Measurements from ENCODE around the gene TEAD2. TPM values are rescaled to one million over a fixed set of nuclear protein-coding genes. Genes with fewer than 3 reads are reported as not detected.
"Not testable (repeated sequence)": the region's sequence is repeated elsewhere in the genome, so short reads cannot be mapped to it uniquely, and the experiment has no call there.

Gene TEAD2
- total and polyA plus RNA-seq, 2 of the 13 experiments (the other 11 are each of a cell fraction or from before 2014, with no cell fraction given): 10.8 to 12.5 TPM

GRCh38 chr19:49301165-49301865 lies 60.9 kb downstream of the TEAD2 start (continued):
- TF ChIP-seq HMGXB4 (CRISPR knock-in tag; IDR thresholded peaks at IDR 0.05; ENCODE audit: borderline replicate concordance in 1 of 2, low read depth in 1 of 2) (0 out of 4 replicates have a peak, but pooled peaks of 1 of the 2 experiments have one; percentile 56), YY1 (IDR thresholded peaks at IDR 0.05; ENCODE audit: insufficient read depth, insufficient replicate concordance, low read depth, low read length) (peak; percentile 17), TEAD3 (CRISPR knock-in tag; optimal IDR thresholded peaks at IDR 0.05; ENCODE audit: borderline replicate concordance) (peak; percentile 35), ZNF777 (CRISPR knock-in tag; IDR thresholded peaks at IDR 0.05) (no peak), NAIF1 (CRISPR knock-in tag; IDR thresholded peaks at IDR 0.05; ENCODE audit: borderline replicate concordance) (no peak), CTCF (CRISPR knock-in tag; IDR thresholded peaks at IDR 0.05) (peak; percentile 83), RXRA (CRISPR knock-in tag; IDR thresholded peaks at IDR 0.05) (no peak), FOXO4 (CRISPR knock-in tag; conservative IDR thresholded peaks at IDR 0.05) (no peak), PAWR (CRISPR knock-in tag; IDR thresholded peaks at IDR 0.05; ENCODE audit: borderline replicate concordance) (no peak)

GRCh38 chr19:49298653-49299052 lies 63.6 kb downstream of the TEAD2 start:
- H3K4me1 ChIP-seq (ENCODE audit: insufficient read depth, low read length); DNase-seq (ENCODE audit: low spot score); H3K36me3 ChIP-seq (replicated peaks in 1 of 2; ENCODE audit: control insufficient read depth in 1 of 2, insufficient read depth in 2 of 2, low read length in 2 of 2); FAIRE-seq; POLR2A ChIA-PET; BruUV-seq (replicated peaks); ATAC-seq; H3K9me3 ChIP-seq (ENCODE audit: low read length); H3K79me2 ChIP-seq (ENCODE audit: insufficient read depth, low read length); H3K4me2 ChIP-seq (ENCODE audit: low read depth, low read length); H3K4me3 ChIP-seq (replicated peaks in 1 of 3; ENCODE audit: insufficient read depth in 1 of 3, low read depth in 2 of 3, low read length in 3 of 3); H2AFZ ChIP-seq (ENCODE audit: low read length); H3K27ac ChIP-seq (ENCODE audit: extremely low read length, insufficient read depth, low read length); H3K27me3 ChIP-seq (ENCODE audit: control insufficient read depth in 1 of 2, insufficient read depth in 2 of 2, low read length in 2 of 2); intact Hi-C loops (cut with micrococcal nuclease; ENCODE audit: unreplicated experiment); in situ Hi-C loops (cut with HindIII; ENCODE audit: extremely low pct_ligation_motif_present, low pct_unique_long_range_greater_than_20kb); CTCF ChIA-PET (ENCODE audit: low intra/inter-chr PET ratio, low total read pairs); H4K20me1 ChIP-seq (ENCODE audit: insufficient read depth, low read length); H3K9ac ChIP-seq (ENCODE audit: insufficient read depth, low read depth, low read length): not testable (repeated sequence)
- WGBS (ENCODE audit: low lambda C conversion rate): 21% methylated on average over 3 of the region's 3 CpGs

Data from HepG2 (cell line).